GM13977 (cell line): ENCODE data around the gene PHF21A.

Experiments used
- DNase-seq: peaks from one replicate; pipeline ENCODE4 v3.0.0; 2012; ENCODE audit warnings: low spot score
- in situ Hi-C: fragments of 300-500 bp; cut with MboI; formaldehyde crosslinking; loops from one replicate; pipeline ENCODE4 v1.12.0; 2022; ENCODE audit warnings: low sequenced_read_pairs, low pct_unique_long_range_greater_than_20kb, mixed read lengths, inconsistent platforms; ENCODE audit not compliant: unreplicated experiment
- TF ChIP-seq, protein P1 (sequence below): IDR thresholded peaks from 2 replicates; pipeline ENCODE4 v1.5.1; 2012; ENCODE audit warnings: mild to moderate bottlenecking, control low read depth; ENCODE audit not compliant: insufficient read depth; ENCODE audit errors: extremely low read depth, missing control alignments

The PHF21A gene

DNA sequence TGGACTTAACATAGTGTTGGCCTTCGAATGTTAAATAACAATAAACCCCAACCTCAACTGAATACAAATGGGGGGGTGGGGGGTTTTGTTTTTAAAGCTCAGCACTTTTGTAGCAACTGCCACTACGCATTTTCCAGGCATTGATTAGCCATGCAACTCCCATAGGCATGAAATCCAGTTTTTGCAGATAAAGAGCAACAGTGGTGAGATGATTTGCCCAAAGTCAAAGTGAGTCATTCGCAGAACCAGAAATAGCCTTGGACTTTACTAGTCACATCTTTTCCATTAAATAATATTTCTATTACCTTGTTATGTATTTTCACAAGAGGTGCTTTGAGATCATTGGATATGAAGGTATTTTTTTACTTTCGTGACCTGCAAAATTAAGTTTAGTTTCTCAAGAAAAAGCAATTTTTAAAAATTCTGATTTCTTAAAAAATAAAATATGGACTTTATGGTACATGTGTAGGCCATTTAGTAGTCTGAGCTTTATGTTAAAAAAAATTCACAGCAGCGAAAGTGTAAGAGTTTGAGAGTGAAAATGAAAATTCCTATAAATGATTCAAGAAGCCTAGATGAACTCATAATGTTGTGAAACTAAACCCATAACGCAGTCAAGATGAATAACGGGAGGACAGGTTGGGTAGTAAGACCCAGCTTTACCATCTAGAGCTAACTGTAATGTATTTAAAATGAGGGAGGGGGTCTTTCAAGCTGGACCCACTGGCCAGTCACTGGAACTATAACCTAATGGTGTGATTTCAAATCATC lies 1.9 kb upstream of the PHF21A start:
- in situ Hi-C loops = no loop called here
- DNase-seq = no peak
- TF ChIP-seq, protein P1, sequence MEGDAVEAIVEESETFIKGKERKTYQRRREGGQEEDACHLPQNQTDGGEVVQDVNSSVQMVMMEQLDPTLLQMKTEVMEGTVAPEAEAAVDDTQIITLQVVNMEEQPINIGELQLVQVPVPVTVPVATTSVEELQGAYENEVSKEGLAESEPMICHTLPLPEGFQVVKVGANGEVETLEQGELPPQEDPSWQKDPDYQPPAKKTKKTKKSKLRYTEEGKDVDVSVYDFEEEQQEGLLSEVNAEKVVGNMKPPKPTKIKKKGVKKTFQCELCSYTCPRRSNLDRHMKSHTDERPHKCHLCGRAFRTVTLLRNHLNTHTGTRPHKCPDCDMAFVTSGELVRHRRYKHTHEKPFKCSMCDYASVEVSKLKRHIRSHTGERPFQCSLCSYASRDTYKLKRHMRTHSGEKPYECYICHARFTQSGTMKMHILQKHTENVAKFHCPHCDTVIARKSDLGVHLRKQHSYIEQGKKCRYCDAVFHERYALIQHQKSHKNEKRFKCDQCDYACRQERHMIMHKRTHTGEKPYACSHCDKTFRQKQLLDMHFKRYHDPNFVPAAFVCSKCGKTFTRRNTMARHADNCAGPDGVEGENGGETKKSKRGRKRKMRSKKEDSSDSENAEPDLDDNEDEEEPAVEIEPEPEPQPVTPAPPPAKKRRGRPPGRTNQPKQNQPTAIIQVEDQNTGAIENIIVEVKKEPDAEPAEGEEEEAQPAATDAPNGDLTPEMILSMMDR = no peak

DNA sequence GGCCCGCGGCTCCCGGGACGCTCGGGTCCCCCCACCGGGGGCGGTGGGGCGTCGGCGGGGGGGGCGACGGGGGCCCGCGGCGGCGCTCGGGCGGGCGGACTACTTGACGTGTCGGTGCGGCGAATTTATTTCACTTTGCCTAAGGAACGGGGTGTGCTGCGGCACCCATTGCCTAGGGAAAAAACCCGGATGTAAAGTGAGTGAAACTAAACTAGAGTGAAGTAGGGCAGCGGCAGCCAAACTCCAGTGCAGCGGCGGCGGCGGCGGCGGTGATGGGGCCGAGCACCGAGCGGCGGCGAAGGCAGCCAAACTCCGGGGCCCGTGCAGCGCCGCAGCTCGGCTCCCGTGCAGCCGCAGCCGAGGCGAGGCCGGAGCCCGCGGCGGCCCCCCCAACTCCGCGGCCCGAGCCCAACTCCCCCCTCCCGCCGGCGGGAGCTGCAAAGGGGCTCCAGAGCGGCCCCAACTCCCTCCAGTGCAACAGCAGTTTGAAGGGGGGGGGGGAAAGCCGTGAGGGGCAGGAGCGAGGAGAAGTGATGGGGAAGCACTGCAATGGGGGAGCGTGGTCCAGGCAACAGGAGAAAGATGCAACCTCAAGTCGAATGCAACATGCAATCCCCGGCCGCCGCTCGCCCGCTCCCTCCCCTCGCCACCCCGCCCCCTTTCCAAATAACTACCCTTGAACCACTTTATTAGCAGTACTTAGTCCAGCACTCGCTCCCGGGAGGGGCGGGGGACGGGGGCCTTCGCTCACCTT lies 647 bp upstream of the PHF21A start:
- in situ Hi-C loops = no loop called here
- peak; percentile 45 for DNase-seq
- TF ChIP-seq, protein P1 = no peak

DNA sequence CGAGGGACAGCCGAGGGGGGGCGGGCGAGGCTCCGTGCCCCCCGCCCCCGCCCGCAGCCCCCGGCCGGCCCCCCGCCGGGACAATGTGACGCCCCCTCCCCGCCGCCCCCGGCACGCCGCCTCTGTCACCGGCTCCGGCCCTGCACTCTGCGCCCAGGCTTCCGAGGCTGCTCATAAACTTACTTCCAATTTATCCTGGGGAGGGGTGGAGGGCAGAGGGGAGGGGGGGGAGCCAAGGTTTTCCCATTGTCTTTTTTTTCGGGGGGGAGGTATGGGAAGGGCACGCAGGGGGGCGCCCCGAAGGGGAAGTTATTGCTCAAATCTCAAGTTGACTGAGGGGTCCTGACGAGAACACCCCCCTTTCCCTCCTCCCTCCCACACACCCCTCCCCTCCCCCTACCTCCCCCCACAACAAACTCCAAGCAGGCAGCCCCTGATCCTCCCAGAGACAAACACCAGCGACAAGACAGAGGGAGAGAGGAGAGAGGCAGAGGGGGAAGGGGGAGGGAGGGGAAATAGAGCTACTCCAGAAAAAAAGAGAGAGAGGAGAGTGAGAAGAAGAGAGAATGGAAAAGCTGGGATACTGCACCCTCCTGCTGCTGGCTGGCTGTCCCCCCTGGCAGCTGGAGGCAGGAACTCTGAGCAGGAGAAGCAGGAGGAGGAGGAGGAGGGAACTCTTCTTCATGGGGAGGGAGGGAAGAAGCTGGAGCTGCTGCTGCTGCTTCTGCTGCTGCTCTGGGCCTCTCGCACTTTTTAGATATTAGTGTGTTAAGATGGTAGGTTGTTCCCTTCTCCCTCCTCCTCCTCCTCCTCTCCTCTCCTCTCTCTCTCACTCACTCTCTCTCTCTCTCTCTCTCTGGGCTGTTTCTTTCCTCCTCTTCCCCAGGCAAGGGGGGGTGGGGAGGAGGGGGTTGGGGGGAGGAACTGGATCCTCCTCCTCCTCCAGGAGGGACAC lies 631 bp downstream of the PHF21A start:
- DNase-seq = no peak
- in situ Hi-C loops = no loop called here
- TF ChIP-seq, protein P1 = no peak

DNA sequence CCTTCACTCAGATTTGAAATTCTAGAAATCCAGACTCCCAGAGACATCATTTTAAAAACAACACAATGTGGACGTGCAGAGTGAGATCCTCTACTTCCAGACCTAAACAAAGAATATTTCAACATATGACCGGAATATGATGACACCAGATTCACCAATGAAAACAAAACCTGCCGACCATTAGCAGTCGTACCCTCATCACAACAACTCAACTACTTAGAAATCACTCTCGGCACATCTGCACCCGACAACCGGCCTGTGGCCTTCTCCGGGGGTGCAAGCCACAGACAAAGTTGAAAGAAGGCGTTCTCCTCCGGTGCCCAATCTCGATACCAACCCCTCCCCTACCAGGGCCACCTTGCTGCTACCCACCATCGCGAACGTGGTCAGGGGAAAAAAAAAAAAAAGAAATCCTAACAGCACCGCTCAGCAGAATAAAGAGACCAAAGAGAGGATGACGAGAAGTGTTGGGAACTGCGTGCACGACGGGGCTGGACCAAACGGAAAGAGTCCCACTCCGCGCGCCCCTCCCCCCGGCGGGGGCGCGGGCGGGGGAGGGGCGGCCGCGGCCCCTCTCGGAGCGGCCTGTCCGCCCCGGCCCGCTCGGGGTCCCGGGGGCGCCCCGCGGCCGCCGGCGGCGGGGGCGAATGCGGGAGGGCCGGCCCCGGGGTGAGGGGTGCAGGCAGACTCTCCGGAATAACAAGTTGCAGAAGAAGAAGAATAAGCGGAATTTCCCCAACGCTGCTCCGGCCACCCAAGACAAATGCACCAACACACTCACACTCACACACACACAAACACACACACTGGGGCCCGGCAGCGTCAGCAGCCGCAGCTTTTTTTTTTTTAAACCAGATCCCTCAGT lies 1.7 kb downstream of the PHF21A start:
- DNase-seq = peak; percentile 68
- in situ Hi-C loops = no loop called here
- TF ChIP-seq, protein P1 = no peak

DNA sequence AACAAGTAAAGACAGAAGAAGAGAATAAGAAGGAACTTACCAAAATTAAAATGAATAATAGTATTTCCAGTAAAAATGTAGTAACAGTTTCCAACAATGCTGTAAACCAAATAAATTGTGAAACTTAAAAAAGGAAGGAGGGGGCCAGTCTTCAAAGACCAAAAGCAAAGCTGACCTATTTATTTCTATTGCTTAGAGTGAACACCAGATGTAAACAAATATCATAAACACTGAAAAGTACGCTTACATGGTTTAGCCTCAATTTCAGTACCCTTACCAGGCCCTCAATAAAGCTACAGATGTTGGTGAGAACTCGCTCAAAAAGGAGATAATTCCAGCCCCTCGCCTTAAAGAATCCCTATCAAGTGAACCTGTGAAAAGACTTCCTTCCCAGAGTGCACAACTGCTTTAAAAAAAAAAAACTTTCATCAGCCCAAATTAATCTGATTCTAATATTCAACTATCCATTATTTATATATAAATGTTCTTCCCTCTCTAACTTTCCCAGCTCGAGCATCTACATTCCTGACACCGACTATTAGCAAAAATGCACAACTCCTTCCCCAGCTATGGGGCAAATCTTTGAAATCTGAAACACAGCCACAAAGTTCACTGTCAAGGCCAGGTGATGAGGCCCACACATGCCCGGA lies 2.4 kb downstream of the PHF21A start:
- TF ChIP-seq, protein P1 = no peak
- DNase-seq = no peak
- in situ Hi-C loops = no loop called here
